ENCODE measurements around the gene SRSF12.

GRCh38 chr6:89160331-89161092, 42.6 kb upstream of the SRSF12 start:
- TF ChIP-seq CTCF (IDR thresholded peaks at IDR 0.05) (no peak), POLR2A (IDR thresholded peaks at IDR 0.05) (no peak), POLR2AphosphoS5 (IDR thresholded peaks at IDR 0.05) (no peak)

All from prostate gland (tissue), 2 donors.